A673 (cell line): ENCODE measurements around the gene FAM3C.

Experiments
- CTCF ChIP-seq: fragments of 300-800, 200-600 bp; sonication (generic); conservative IDR thresholded peaks from 2 replicates; pipeline ENCODE4 v1.5.1; 2017; ENCODE audit warnings: low read depth, mild to moderate bottlenecking, antibody characterized with exemption, low read length, moderate library complexity, mixed read lengths
- EZH2 ChIP-seq: fragments of 200-600 bp; sonication (generic); IDR thresholded peaks from 2 replicates; pipeline ENCODE4 v1.6.1; 2017; ENCODE audit warnings: borderline replicate concordance, low read depth, mild to moderate bottlenecking, mixed read lengths, antibody characterized with exemption, low read length; ENCODE audit not compliant: poor library complexity, severe bottlenecking

- TF ChIP-seq CTCF (no peak), EZH2 (no peak)
Observed at GRCh38 chr7:121404348-121404747, 8.2 kb upstream of the FAM3C start.
